Pons (tissue), 1 donor: Measurements from ENCODE around the gene FCHSD2.
"Not testable (repeated sequence)": the region's sequence is repeated elsewhere in the genome, so short reads cannot be mapped to it uniquely, and the experiment has no call there.

Experiments used
- DNase-seq: peaks from one replicate; pipeline ENCODE4 v3.0.0-alpha.2; 2016; ENCODE audit warnings: low spot score

The FCHSD2 gene

GRCh38 chr11:72867970-72868369 is 274.1 kb downstream of the FCHSD2 start:
- no peak for DNase-seq

- peak; percentile 3 for DNase-seq
Measured at GRCh38 chr11:72864702-72865655, 277.1 kb downstream of the FCHSD2 start.

- no peak for DNase-seq
Measured at GRCh38 chr11:72863916-72864315, 278.2 kb downstream of the FCHSD2 start.

GRCh38 chr11:72863091-72863490 is 279.0 kb downstream of the FCHSD2 start:
- DNase-seq, result no peak

- no peak for DNase-seq
Measured at GRCh38 chr11:72860592-72860991, 281.5 kb downstream of the FCHSD2 start.

GRCh38 chr11:72860010-72860409 is 282.1 kb downstream of the FCHSD2 start:
- DNase-seq, result no peak

- no peak for DNase-seq
Measured at GRCh38 chr11:72859126-72859525, 283.0 kb downstream of the FCHSD2 start.

- DNase-seq, result not testable (repeated sequence)
Measured at GRCh38 chr11:72858267-72858666, 283.9 kb downstream of the FCHSD2 start.

GRCh38 chr11:72856551-72857345 is 285.4 kb downstream of the FCHSD2 start:
- DNase-seq, result no peak

- no peak for DNase-seq
Measured at GRCh38 chr11:72856065-72856464, 286.1 kb downstream of the FCHSD2 start.

GRCh38 chr11:72851726-72852125 is 290.4 kb downstream of the FCHSD2 start:
- no peak for DNase-seq

GRCh38 chr11:72850832-72851231 is 291.3 kb downstream of the FCHSD2 start:
- DNase-seq, result no peak

GRCh38 chr11:72848846-72849466 is 293.2 kb downstream of the FCHSD2 start:
- DNase-seq, result no peak

- DNase-seq, result no peak
Measured at GRCh38 chr11:72844356-72844755, 297.8 kb downstream of the FCHSD2 start.

- DNase-seq, result no peak
Measured at GRCh38 chr11:72842653-72843330, 299.3 kb downstream of the FCHSD2 start.

GRCh38 chr11:72842126-72842525 is 300.0 kb downstream of the FCHSD2 start:
- DNase-seq, result no peak

- no peak for DNase-seq
Measured at GRCh38 chr11:72841397-72841796, 300.7 kb downstream of the FCHSD2 start.

- no peak for DNase-seq
Measured at GRCh38 chr11:72840780-72841179, 301.3 kb downstream of the FCHSD2 start.

- DNase-seq, result no peak
Measured at GRCh38 chr11:72838691-72839305, 303.3 kb downstream of the FCHSD2 start.

- DNase-seq, result no peak
Measured at GRCh38 chr11:72836111-72836510, 306.0 kb downstream of the FCHSD2 start.

GRCh38 chr11:72834905-72835304 is 307.2 kb downstream of the FCHSD2 start:
- DNase-seq, result no peak
